Activated naive CD8-positive, alpha-beta T cell (primary cell): ENCODE results near the gene PNPLA6.

ENCODE experiments used
- H3K27ac Mint-ChIP-seq: one replicate; pipeline ENCODE4 v1.8.0; 2021; ENCODE audit warnings: mixed read lengths
- H3K27me3 Mint-ChIP-seq: one replicate; pipeline ENCODE4 v1.8.0; 2021; ENCODE audit warnings: mixed read lengths
- H3K36me3 Mint-ChIP-seq: one replicate; pipeline ENCODE4 v1.8.0; 2021; ENCODE audit warnings: mixed read lengths
- H3K4me1 Mint-ChIP-seq: one replicate; pipeline ENCODE4 v1.8.0; 2021; ENCODE audit warnings: low read depth, mixed read lengths
- H3K4me3 Mint-ChIP-seq: one replicate; pipeline ENCODE4 v1.8.0; 2021; ENCODE audit warnings: mild to moderate bottlenecking, mixed read lengths
- H3K9me3 Mint-ChIP-seq: one replicate; pipeline ENCODE4 v1.8.0; 2021; ENCODE audit warnings: low read depth, mixed read lengths

The PNPLA6 gene

GRCh38 chr19:7605490-7606222 lies 70.1 kb downstream of the PNPLA6 start:
- Mint-ChIP-seq H3K4me3 (no peak overlapping the region), H3K27ac (no peak overlapping the region), H3K36me3 (no peaks in the 10 kb centered on the region), H3K4me1 (no peaks in the 10 kb centered on the region), H3K9me3 (no peaks in the 10 kb centered on the region), H3K27me3 (peaks cover 4% of the 10 kb centered on the region)

GRCh38 chr19:7606289-7606688 lies 70.8 kb downstream of the PNPLA6 start:
- no peak overlapping the region for H3K27ac Mint-ChIP-seq
- H3K27me3 Mint-ChIP-seq = peaks cover 4% of the 10 kb centered on the region
- H3K4me1 Mint-ChIP-seq = no peaks in the 10 kb centered on the region
- no peaks in the 10 kb centered on the region for H3K36me3 Mint-ChIP-seq
- no peaks in the 10 kb centered on the region for H3K9me3 Mint-ChIP-seq
- no peak overlapping the region for H3K4me3 Mint-ChIP-seq

- Mint-ChIP-seq H3K4me3 (no peak overlapping the region), H3K27ac (no peak overlapping the region), H3K9me3 (no peaks in the 10 kb centered on the region), H3K27me3 (peaks cover 2% of the 10 kb centered on the region), H3K4me1 (no peaks in the 10 kb centered on the region), H3K36me3 (no peaks in the 10 kb centered on the region)
Measured at GRCh38 chr19:7607212-7607873, 71.8 kb downstream of the PNPLA6 start.

GRCh38 chr19:7607874-7608560 lies 72.5 kb downstream of the PNPLA6 start:
- no peak overlapping the region for H3K27ac Mint-ChIP-seq
- H3K4me1 Mint-ChIP-seq = no peaks in the 10 kb centered on the region
- H3K9me3 Mint-ChIP-seq = no peaks in the 10 kb centered on the region
- no peak overlapping the region for H3K4me3 Mint-ChIP-seq
- no peaks in the 10 kb centered on the region for H3K36me3 Mint-ChIP-seq
- H3K27me3 Mint-ChIP-seq = peaks cover 2% of the 10 kb centered on the region

- H3K4me3 Mint-ChIP-seq = no peak overlapping the region
- H3K4me1 Mint-ChIP-seq = no peaks in the 10 kb centered on the region
- no peak overlapping the region for H3K27ac Mint-ChIP-seq
- no peaks in the 10 kb centered on the region for H3K36me3 Mint-ChIP-seq
- H3K9me3 Mint-ChIP-seq = no peaks in the 10 kb centered on the region
- no peaks in the 10 kb centered on the region for H3K27me3 Mint-ChIP-seq
Measured at GRCh38 chr19:7610491-7611240, 75.1 kb downstream of the PNPLA6 start.
